ENCODE results near the gene BOLA1. TPM values are rescaled to one million over a fixed set of nuclear protein-coding genes. Genes with fewer than 3 reads are reported as not detected.
A peak's percentile ranks its signal among the peaks of the same experiment; 100 is the strongest.
"Not testable (repeated sequence)": the region's sequence is repeated elsewhere in the genome, so short reads cannot be mapped to it uniquely, and the experiment has no call there.

The BOLA1 gene
- total and polyA plus RNA-seq, 9 donors: 11.8 to 17.6 (median 14.4) TPM

DNA sequence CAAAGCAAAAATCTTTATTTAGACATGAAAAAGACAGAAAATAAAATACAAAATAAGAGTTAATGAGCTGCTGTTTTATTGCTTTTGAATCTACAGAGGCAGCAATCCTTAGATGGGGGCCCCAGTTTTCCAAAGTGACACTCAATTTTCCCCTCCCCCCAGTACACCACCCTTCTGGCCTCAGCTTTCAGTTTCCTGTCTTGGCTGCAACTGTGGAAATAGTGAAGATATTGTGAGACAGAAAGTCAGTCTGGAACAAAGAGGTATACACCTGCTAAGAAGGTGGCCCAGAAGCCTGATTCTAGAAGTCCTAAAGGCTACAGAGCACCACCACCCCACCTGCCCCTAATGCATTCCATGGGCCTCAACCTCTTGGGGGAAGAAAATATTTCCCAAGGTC, 38.4 kb downstream of the BOLA1 start:
- H3K27me3 ChIP-seq (ENCODE audit: control insufficient read depth, insufficient read depth, low read length): no peaks in the 10 kb centered on the region
- peak overlapping the region; percentile 50 for H3K27ac ChIP-seq (ENCODE audit: low read length)
- peaks cover 48% of the 10 kb centered on the region for H3K4me1 ChIP-seq (ENCODE audit: control insufficient read depth, insufficient read depth, low read length)
- H3K4me3 ChIP-seq (ENCODE audit: low read length): no peak overlapping the region
- H3K9me3 ChIP-seq (replicated peaks; ENCODE audit: control insufficient read depth, low read depth, low read length): no peaks in the 10 kb centered on the region
- peak; percentile 90 for DNase-seq
- peaks cover 4% of the 10 kb centered on the region for H3K36me3 ChIP-seq (ENCODE audit: control insufficient read depth, insufficient read depth, low read length)

DNA sequence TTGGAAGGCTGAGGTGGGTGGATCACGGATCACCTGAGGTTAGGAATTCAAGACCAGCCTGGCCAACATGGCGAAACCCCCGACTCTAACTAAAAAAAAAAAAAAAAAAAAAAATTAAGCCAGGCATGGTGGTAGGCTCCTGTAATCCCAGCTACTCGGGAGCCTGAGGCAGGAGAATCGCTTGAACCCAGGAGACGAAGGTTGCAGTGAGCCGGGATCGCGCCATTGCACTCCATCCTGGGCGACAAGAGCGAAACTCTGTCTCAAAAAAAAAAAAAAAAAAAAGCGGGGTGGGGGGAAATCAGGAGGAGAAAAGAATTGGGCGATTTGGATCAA, 39.3 kb downstream of the BOLA1 start:
- WGBS (ENCODE audit: insufficient coverage): 61% methylated on average over 6 of the region's 13 CpGs
- not testable (repeated sequence) for DNase-seq; H3K36me3 ChIP-seq (ENCODE audit: control insufficient read depth, insufficient read depth, low read length); H3K27me3 ChIP-seq (ENCODE audit: control insufficient read depth, insufficient read depth, low read length); H3K9me3 ChIP-seq (replicated peaks; ENCODE audit: control insufficient read depth, low read depth, low read length); H3K4me3 ChIP-seq (ENCODE audit: low read length)
- Histone ChIP-seq H3K4me1 (ENCODE audit: control insufficient read depth, insufficient read depth, low read length) (peaks cover 48% of the 10 kb centered on the region), H3K27ac (ENCODE audit: low read length) (peak overlapping the region; percentile 92)

- 44% methylated on average over 2 of the region's 3 CpGs for WGBS (ENCODE audit: insufficient coverage)
- DNase-seq: no peak
- H3K36me3 ChIP-seq (ENCODE audit: control insufficient read depth, insufficient read depth, low read length): peaks cover 21% of the 10 kb centered on the region
- H3K27ac ChIP-seq (ENCODE audit: low read length): no peak overlapping the region
- no peak overlapping the region for H3K4me3 ChIP-seq (ENCODE audit: low read length)
- no peaks in the 10 kb centered on the region for H3K9me3 ChIP-seq (replicated peaks; ENCODE audit: control insufficient read depth, low read depth, low read length)
- H3K27me3 ChIP-seq (ENCODE audit: control insufficient read depth, insufficient read depth, low read length): no peaks in the 10 kb centered on the region
- H3K4me1 ChIP-seq (ENCODE audit: control insufficient read depth, insufficient read depth, low read length): peaks cover 34% of the 10 kb centered on the region
These were observed 41.1 kb downstream of the BOLA1 start for GRCh38 chr1:149940427-149940826.

DNA sequence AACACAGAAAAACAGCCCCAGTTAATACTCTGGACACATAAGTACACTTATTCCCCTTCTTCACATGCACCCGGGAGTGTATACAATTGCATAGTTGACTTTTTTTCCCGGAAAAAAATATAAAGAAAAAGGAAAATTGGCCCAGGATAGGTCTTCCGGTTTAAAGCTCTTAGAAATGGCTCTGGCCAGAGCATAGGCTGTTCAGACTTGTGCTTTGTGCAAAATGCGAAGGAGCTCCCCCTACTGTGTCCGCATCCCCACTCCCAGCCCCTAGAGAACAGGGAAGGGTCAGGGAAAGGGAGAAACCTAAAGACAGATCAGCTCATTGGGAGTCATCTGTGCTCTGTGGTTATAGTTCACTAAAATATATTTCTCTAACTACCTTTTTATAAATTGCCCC, 42.8 kb downstream of the BOLA1 start:
- no CpG with 5 or more reads among the region's 5 CpGs for WGBS (ENCODE audit: insufficient coverage)
- Histone ChIP-seq H3K27ac (ENCODE audit: low read length) (peak overlapping the region; percentile 1), H3K9me3 (replicated peaks; ENCODE audit: control insufficient read depth, low read depth, low read length) (no peaks in the 10 kb centered on the region), H3K4me1 (ENCODE audit: control insufficient read depth, insufficient read depth, low read length) (peaks cover 20% of the 10 kb centered on the region), H3K27me3 (ENCODE audit: control insufficient read depth, insufficient read depth, low read length) (no peaks in the 10 kb centered on the region), H3K36me3 (ENCODE audit: control insufficient read depth, insufficient read depth, low read length) (peaks cover 28% of the 10 kb centered on the region), H3K4me3 (ENCODE audit: low read length) (no peak overlapping the region)
- peak; percentile 86 for DNase-seq

- no peak overlapping the region for H3K27ac ChIP-seq (ENCODE audit: low read length)
- peaks cover 13% of the 10 kb centered on the region for H3K4me1 ChIP-seq (ENCODE audit: control insufficient read depth, insufficient read depth, low read length)
- H3K27me3 ChIP-seq (ENCODE audit: control insufficient read depth, insufficient read depth, low read length): no peaks in the 10 kb centered on the region
- H3K4me3 ChIP-seq (ENCODE audit: low read length): no peak overlapping the region
- no peak for DNase-seq
- WGBS (ENCODE audit: insufficient coverage): 38% methylated on average over 1 of the region's 3 CpGs
- no peaks in the 10 kb centered on the region for H3K9me3 ChIP-seq (replicated peaks; ENCODE audit: control insufficient read depth, low read depth, low read length)
- peaks cover 34% of the 10 kb centered on the region for H3K36me3 ChIP-seq (ENCODE audit: control insufficient read depth, insufficient read depth, low read length)
These were observed 43.5 kb downstream of the BOLA1 start for GRCh38 chr1:149942885-149943284.

- no peak for DNase-seq
- H3K4me3 ChIP-seq (ENCODE audit: low read length): no peak overlapping the region
- no peak overlapping the region for H3K27ac ChIP-seq (ENCODE audit: low read length)
- H3K36me3 ChIP-seq (ENCODE audit: control insufficient read depth, insufficient read depth, low read length): peaks cover 45% of the 10 kb centered on the region
- H3K9me3 ChIP-seq (replicated peaks; ENCODE audit: control insufficient read depth, low read depth, low read length): no peaks in the 10 kb centered on the region
- WGBS (ENCODE audit: insufficient coverage): 100% methylated on average over 1 of the region's 4 CpGs
- no peaks in the 10 kb centered on the region for H3K27me3 ChIP-seq (ENCODE audit: control insufficient read depth, insufficient read depth, low read length)
- no peaks in the 10 kb centered on the region for H3K4me1 ChIP-seq (ENCODE audit: control insufficient read depth, insufficient read depth, low read length)
These were observed 45.8 kb downstream of the BOLA1 start for GRCh38 chr1:149945206-149945605.

- DNase-seq: no peak
- H3K27ac ChIP-seq (ENCODE audit: low read length): no peak overlapping the region
- H3K4me1 ChIP-seq (ENCODE audit: control insufficient read depth, insufficient read depth, low read length): no peaks in the 10 kb centered on the region
- peaks cover 30% of the 10 kb centered on the region for H3K36me3 ChIP-seq (ENCODE audit: control insufficient read depth, insufficient read depth, low read length)
- no peaks in the 10 kb centered on the region for H3K9me3 ChIP-seq (replicated peaks; ENCODE audit: control insufficient read depth, low read depth, low read length)
- WGBS (ENCODE audit: insufficient coverage): no CpG with 5 or more reads among the region's 6 CpGs
- no peak overlapping the region for H3K4me3 ChIP-seq (ENCODE audit: low read length)
- H3K27me3 ChIP-seq (ENCODE audit: control insufficient read depth, insufficient read depth, low read length): no peaks in the 10 kb centered on the region
These were observed 50.5 kb downstream of the BOLA1 start for GRCh38 chr1:149949911-149950310.

Other genes with a start within 250 kb of the BOLA1 start
- gene FCGR1A, start 116.9 kb upstream of the BOLA1 start, total RNA-seq: 1.4 TPM
- 1 to 10 TPM; 2.1 to 3.4 (median 2.9) TPM for gene FCGR1A, start 116.9 kb upstream of the BOLA1 start, polyA plus RNA-seq (ENCODE audit: insufficient read depth in 1 of 8, insufficient read length in 8 of 8, low replicate concordance in 1 of 8)
- 2.7 TPM for gene SV2A, start 18.3 kb downstream of the BOLA1 start, total RNA-seq
- 1 to 10 TPM; 2.7 to 7.3 (median 4.5) TPM for gene SV2A, start 18.3 kb downstream of the BOLA1 start, polyA plus RNA-seq (ENCODE audit: insufficient read depth in 1 of 8, insufficient read length in 8 of 8, low replicate concordance in 1 of 8)
- 7.1 TPM for gene SF3B4, start 28.2 kb downstream of the BOLA1 start, total RNA-seq
- 10 to 100 TPM; 35.5 to 55.0 (median 43.7) TPM for gene SF3B4, start 28.2 kb downstream of the BOLA1 start, polyA plus RNA-seq (ENCODE audit: insufficient read depth in 1 of 8, insufficient read length in 8 of 8, low replicate concordance in 1 of 8)
- 8.1 TPM for gene MTMR11, start 37.3 kb downstream of the BOLA1 start, total RNA-seq
- gene MTMR11, start 37.3 kb downstream of the BOLA1 start, polyA plus RNA-seq (ENCODE audit: insufficient read depth in 1 of 8, insufficient read length in 8 of 8, low replicate concordance in 1 of 8): 10 to 100 TPM; 14.8 to 25.1 (median 22.3) TPM
- gene OTUD7B, start 111.2 kb downstream of the BOLA1 start, total RNA-seq: 12.7 TPM
- 10 to 100 TPM; 10.6 to 15.0 (median 12.9) TPM for gene OTUD7B, start 111.2 kb downstream of the BOLA1 start, polyA plus RNA-seq (ENCODE audit: insufficient read depth in 1 of 8, insufficient read length in 8 of 8, low replicate concordance in 1 of 8)
- gene VPS45, start 168.2 kb downstream of the BOLA1 start, total RNA-seq: 46.9 TPM
- 10 to 100 TPM; 39.5 to 48.7 (median 43.9) TPM for gene VPS45, start 168.2 kb downstream of the BOLA1 start, polyA plus RNA-seq (ENCODE audit: insufficient read depth in 1 of 8, insufficient read length in 8 of 8, low replicate concordance in 1 of 8)